HG02642 (cell line): ENCODE results near the gene CISD1.
"Not testable (repeated sequence)": the region's sequence is repeated elsewhere in the genome, so short reads cannot be mapped to it uniquely, and the experiment has no call there.

Experiments used
- ATAC-seq: cut with Tn5 transposase; IDR thresholded peaks from one replicate; pipeline ENCODE4 v1.9.1; 2021; ENCODE audit warnings: mild to moderate bottlenecking; ENCODE audit not compliant: unreplicated experiment, poor library complexity

CISD1 gene

GRCh38 chr10:58268946-58269781 lies at the start of gene CISD1:
CISD1 (plus strand) TSS chr10:58269162; CDS start chr10:58269274, 112 bp downstream.
- peak; percentile 70 for ATAC-seq

- ATAC-seq, result no peak
Observed at GRCh38 chr10:58219875-58220274, 49.1 kb upstream of the CISD1 start.

- no peak for ATAC-seq
Observed at GRCh38 chr10:58220769-58221451, 48.1 kb upstream of the CISD1 start.

- ATAC-seq, result no peak
Observed at GRCh38 chr10:58225654-58226053, 43.3 kb upstream of the CISD1 start.

- not testable (repeated sequence) for ATAC-seq
Observed at GRCh38 chr10:58229856-58230255, 39.1 kb upstream of the CISD1 start.

- ATAC-seq, result no peak
Observed at GRCh38 chr10:58237014-58237834, 31.7 kb upstream of the CISD1 start.

- no peak for ATAC-seq
Observed at GRCh38 chr10:58239561-58240169, 29.3 kb upstream of the CISD1 start.

- no peak for ATAC-seq
Observed at GRCh38 chr10:58240531-58240930, 28.4 kb upstream of the CISD1 start.

- no peak for ATAC-seq
Observed at GRCh38 chr10:58241346-58241745, 27.6 kb upstream of the CISD1 start.

- ATAC-seq, result no peak
Observed at GRCh38 chr10:58243269-58243668, 25.7 kb upstream of the CISD1 start.

GRCh38 chr10:58243801-58244200 lies 25.2 kb upstream of the CISD1 start:
- not testable (repeated sequence) for ATAC-seq

GRCh38 chr10:58244242-58244641 lies 24.7 kb upstream of the CISD1 start:
- not testable (repeated sequence) for ATAC-seq

GRCh38 chr10:58244666-58245065 lies 24.3 kb upstream of the CISD1 start:
- ATAC-seq, result not testable (repeated sequence)

- no peak for ATAC-seq
Observed at GRCh38 chr10:58253184-58253583, 15.8 kb upstream of the CISD1 start.

- ATAC-seq, result no peak
Observed at GRCh38 chr10:58254644-58255043, 14.3 kb upstream of the CISD1 start.

- not testable (repeated sequence) for ATAC-seq
Observed at GRCh38 chr10:58256013-58256780, 12.8 kb upstream of the CISD1 start.

GRCh38 chr10:58258977-58259692 lies 9.8 kb upstream of the CISD1 start:
- no peak for ATAC-seq

- ATAC-seq, result no peak
Observed at GRCh38 chr10:58260334-58260733, 8.6 kb upstream of the CISD1 start.

GRCh38 chr10:58262766-58263165 lies 6.2 kb upstream of the CISD1 start:
- ATAC-seq, result no peak
